ENCODE measurements around the gene CBX2. TPM values are rescaled to one million over a fixed set of nuclear protein-coding genes. Genes with fewer than 3 reads are reported as not detected.
A peak's percentile ranks its signal among the peaks of the same experiment; 100 is the strongest.

CBX2 gene
- total and polyA plus RNA-seq, 12 donors = 0.06 to 3.4 (median 0.82) TPM

GRCh38 chr17:79799538-79800324 is 21.8 kb downstream of the CBX2 start:
- Histone ChIP-seq H3K27ac (no peak overlapping the region), H3K27me3 (peaks cover 70% of the 10 kb centered on the region), H3K9me3 (replicated peaks in 1 of 3) (no peaks in the 10 kb centered on the region), H3K4me3 (no peak overlapping the region), H3K36me3 (replicated peaks in 1 of 2) (no peaks in the 10 kb centered on the region), H3K4me1 (replicated peaks in 1 of 2) (peaks cover 13 to 30% of the 10 kb centered on the region in 2 donors)
- TF ChIP-seq POLR2A (IDR thresholded peaks at IDR 0.05) = no peak
- TF ChIP-seq CTCF (IDR thresholded peaks at IDR 0.05) = no peak
- WGBS, 4 donors = 5 to 10% (median 7%) methylated on average over 24 to 31 of the region's 31 CpGs
- intact Hi-C loops (cut with DNase I) = loop anchor here (2.0 to 5.0 kb wide), 2 partner anchors 38 to 41 kb away; partner anchors contain the start of gene CBX4 (in 1 of the 2)
- DNase-seq = no peak

- intact Hi-C loops (cut with DNase I) = loop anchor here in 1 of 2 donors (5.0 kb wide), 1 partner anchor 37 kb away; the partner anchor contains the start of gene CBX4
- peaks cover 13 to 30% of the 10 kb centered on the region in 2 donors for H3K4me1 ChIP-seq (replicated peaks in 1 of 2)
- TF ChIP-seq CTCF (IDR thresholded peaks at IDR 0.05) (no peak), POLR2A (IDR thresholded peaks at IDR 0.05) (no peak)
- H3K4me3 ChIP-seq = peak overlapping the region in 1 of 4 donors; percentile 11
- H3K9me3 ChIP-seq (replicated peaks in 1 of 3) = no peaks in the 10 kb centered on the region
- H3K36me3 ChIP-seq (replicated peaks in 1 of 2) = no peaks in the 10 kb centered on the region
- peak in 1 of 7 donors; percentile 39 for DNase-seq
- 2 to 5% (median 2%) methylated on average over 24 to 44 of the region's 44 CpGs for WGBS, 4 donors
- H3K27me3 ChIP-seq = peaks cover 78% of the 10 kb centered on the region
- H3K27ac ChIP-seq = no peak overlapping the region
These were observed 22.6 kb downstream of the CBX2 start for GRCh38 chr17:79800325-79801155.

GRCh38 chr17:79801156-79802038 is 23.4 kb downstream of the CBX2 start:
- no peak overlapping the region for H3K27ac ChIP-seq
- TF ChIP-seq CTCF (IDR thresholded peaks at IDR 0.05) (no peak), POLR2A (IDR thresholded peaks at IDR 0.05) (no peak)
- no peaks in the 10 kb centered on the region for H3K36me3 ChIP-seq (replicated peaks in 1 of 2)
- 4 to 14% (median 8%) methylated on average over 12 to 52 of the region's 52 CpGs for WGBS, 4 donors
- intact Hi-C loops (cut with DNase I) = loop anchor here in 1 of 2 donors (5.0 kb wide), 1 partner anchor 36 kb away; the partner anchor contains the start of gene CBX4
- peaks cover 83% of the 10 kb centered on the region for H3K27me3 ChIP-seq
- peaks cover 13 to 24% of the 10 kb centered on the region in 2 donors for H3K4me1 ChIP-seq (replicated peaks in 1 of 2)
- no peak overlapping the region for H3K4me3 ChIP-seq
- peak in 1 of 7 donors; percentile 30 for DNase-seq
- H3K9me3 ChIP-seq (replicated peaks in 1 of 3) = no peaks in the 10 kb centered on the region
